Measurements from ENCODE around the gene SSR4. TPM values are rescaled to one million over a fixed set of nuclear protein-coding genes. Genes with fewer than 3 reads are reported as not detected.

The SSR4 gene
- total and polyA plus RNA-seq, 2 of the 13 experiments (the other 11 are each of a cell fraction or from before 2014, with no cell fraction given) = 214 to 288 TPM

GRCh38 chrX:153844509-153845082 is 50.1 kb downstream of the SSR4 start:
- Histone ChIP-seq H3K4me3 (replicated peaks in 1 of 3; ENCODE audit: insufficient read depth in 1 of 3, low read depth in 2 of 3, low read length in 3 of 3) (no peak overlapping the region), H3K9ac (ENCODE audit: insufficient read depth, low read depth, low read length) (no peak overlapping the region), H3K4me1 (ENCODE audit: insufficient read depth, low read length) (no peaks in the 10 kb centered on the region), H3K4me2 (ENCODE audit: low read depth, low read length) (no peak overlapping the region), H3K36me3 (replicated peaks in 1 of 2; ENCODE audit: control insufficient read depth in 1 of 2, insufficient read depth in 2 of 2, low read length in 2 of 2) (no peaks in the 10 kb centered on the region), H3K27me3 (ENCODE audit: control insufficient read depth in 1 of 2, insufficient read depth in 2 of 2, low read length in 2 of 2) (no peaks in the 10 kb centered on the region), H2AFZ (ENCODE audit: low read length) (no peak overlapping the region), H3K27ac (ENCODE audit: extremely low read length, insufficient read depth, low read length) (no peak overlapping the region), H4K20me1 (ENCODE audit: insufficient read depth, low read length) (no peaks in the 10 kb centered on the region), H3K79me2 (ENCODE audit: insufficient read depth, low read length) (no peaks in the 10 kb centered on the region), H3K9me3 (ENCODE audit: low read length) (no peaks in the 10 kb centered on the region)
- intact Hi-C loops (cut with micrococcal nuclease; ENCODE audit: unreplicated experiment) = no loop called here
- FAIRE-seq (no peak), DNase-seq (ENCODE audit: low spot score) (no peak), ATAC-seq (no peak)
- BruUV-seq (replicated peaks) = no TSS peak
- POLR2A ChIA-PET = no interaction called here
- TF ChIP-seq SNAI1 (CRISPR knock-in tag; IDR thresholded peaks at IDR 0.05; ENCODE audit: borderline replicate concordance) = no peak
- no peak for TF ChIP-seq MED13 (CRISPR knock-in tag; IDR thresholded peaks at IDR 0.05)
- TF ChIP-seq MAFK (conservative IDR thresholded peaks at IDR 0.05 in 1 of 2, IDR thresholded peaks at IDR 0.05 in 1 of 2; ENCODE audit: low read length in 2 of 2) = peak; percentile 92 to 96
- TF ChIP-seq, protein P1, sequence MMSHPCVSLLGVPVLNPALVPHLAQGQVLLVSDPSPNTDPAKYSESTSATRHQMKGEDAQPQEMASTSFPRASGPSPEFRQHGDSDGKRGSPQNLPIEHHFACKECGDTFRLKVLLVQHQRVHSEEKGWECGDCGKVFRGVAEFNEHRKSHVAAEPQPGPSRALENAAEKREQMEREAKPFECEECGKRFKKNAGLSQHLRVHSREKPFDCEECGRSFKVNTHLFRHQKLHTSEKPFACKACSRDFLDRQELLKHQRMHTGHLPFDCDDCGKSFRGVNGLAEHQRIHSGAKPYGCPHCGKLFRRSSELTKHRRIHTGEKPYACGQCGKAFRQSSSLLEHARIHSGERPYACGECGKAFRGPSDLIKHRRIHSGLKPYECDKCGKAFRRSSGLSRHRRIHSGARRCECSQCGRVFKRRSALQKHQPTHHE (CRISPR knock-in tag; IDR thresholded peaks at IDR 0.05; ENCODE audit: borderline replicate concordance) = no peak
- TF ChIP-seq PHF5A (CRISPR knock-in tag; IDR thresholded peaks at IDR 0.05; ENCODE audit: low read depth, unreplicated experiment) = no peak
- TF ChIP-seq SOX6 (IDR thresholded peaks at IDR 0.05) = no peak
- no peak for TF ChIP-seq SOX6 (CRISPR knock-in tag; IDR thresholded peaks at IDR 0.05)
- TF ChIP-seq SP140L (CRISPR knock-in tag; IDR thresholded peaks at IDR 0.05; ENCODE audit: borderline replicate concordance) = no peak
- TF ChIP-seq NFYC (CRISPR knock-in tag; IDR thresholded peaks at IDR 0.05) = no peak
- peak; percentile 94 for TF ChIP-seq MAFF (IDR thresholded peaks at IDR 0.05; ENCODE audit: low read depth, low read length)
- TF ChIP-seq ZMAT3 (CRISPR knock-in tag; conservative IDR thresholded peaks at IDR 0.05) = no peak
- no peak for TF ChIP-seq ZFP36L2 (CRISPR knock-in tag; IDR thresholded peaks at IDR 0.05)
- CTCF ChIA-PET (ENCODE audit: low intra/inter-chr PET ratio, low total read pairs) = no interaction called here
- 7% methylated on average over 5 of the region's 6 CpGs for WGBS (ENCODE audit: low lambda C conversion rate)
- in situ Hi-C loops (cut with HindIII; ENCODE audit: extremely low pct_ligation_motif_present, low pct_unique_long_range_greater_than_20kb) = no loop called here
